Endothelial cell of umbilical vein (primary cell): ENCODE measurements around the gene TSPAN4. TPM values are rescaled to one million over a fixed set of nuclear protein-coding genes. Genes with fewer than 3 reads are reported as not detected.

Experiments used
- BruUV-seq: library from RNA; stranded (reverse); fragments of 400-500 nt; replicated peaks from 2 replicates; lab custom pipeline; 2021; lab: Mats Ljungman, UMichigan
- CTCF ChIA-PET: fragments of 300-600, 350-600 bp; sonication (Branson Sonifier 250); formaldehyde crosslinking; loops from one replicate; lab custom pipeline; 2021; ENCODE audit warnings: antibody characterized with exemption, inconsistent platforms; lab: Charles Lee
- POLR2A ChIA-PET: fragments of 300-600, 350-600 bp; sonication (Branson Sonifier 250); formaldehyde crosslinking; loops from one replicate; lab custom pipeline; 2021; ENCODE audit warnings: antibody characterized with exemption, inconsistent platforms; lab: Charles Lee
- DNase-seq: peaks from one replicate; pipeline ENCODE4 v3.0.0-alpha.2; 2011; ENCODE audit warnings: low read depth, low spot score
- FAIRE-seq: peaks from 2 replicates; lab custom pipeline; 2011; peaks lifted over from hg19 to GRCh38; lab: Jason Lieb, UNC
- H2AFZ ChIP-seq: 2 replicates; pipeline ENCODE4 v1.6.0; 2012; ENCODE audit warnings: low read depth, low read length, control low read depth, inconsistent platforms
- H3K27ac ChIP-seq: 2 replicates; pipeline ENCODE4 v1.5.1; 2011; ENCODE audit warnings: low read depth, mild to moderate bottlenecking, control low read depth, low read length, moderate library complexity; ENCODE audit not compliant: insufficient read depth
- H3K27me3 ChIP-seq, 2 experiments: 2 replicates each; pipeline versions ENCODE4 v1.6.0 to v1.6.1; 2011; ENCODE audit warnings: low read length in 2 of 2, mixed read lengths in 1 of 2; ENCODE audit not compliant: control insufficient read depth in 2 of 2, insufficient read depth in 2 of 2
- H3K36me3 ChIP-seq, 2 experiments: 2 replicates in 1 of 2; 3 replicates in 1 of 2; pipeline ENCODE4 v1.5.1; 2011; ENCODE audit warnings: low read length in 2 of 2, mild to moderate bottlenecking in 1 of 2, moderate library complexity in 1 of 2; ENCODE audit not compliant: control insufficient read depth in 2 of 2, insufficient read depth in 2 of 2; ENCODE audit errors: extremely low read depth in 1 of 2
- H3K4me1 ChIP-seq: 3 replicates; pipeline ENCODE4 v1.5.1; 2011; ENCODE audit warnings: mild to moderate bottlenecking, low read length; ENCODE audit not compliant: control insufficient read depth, insufficient read depth; ENCODE audit errors: extremely low read depth
- H3K4me2 ChIP-seq: 2 replicates; pipeline ENCODE4 v1.6.1; 2011; ENCODE audit warnings: low read length, control low read depth, mixed read lengths; ENCODE audit not compliant: insufficient read depth
- H3K4me3 ChIP-seq, 3 experiments: fragments of 200-600 bp in 1 of 3; sonication (generic), shearing (Covaris generic) in 1 of 3; replicated peaks in 1 of 3; 2 replicates each; pipeline ENCODE4 v1.5.1; 2011 to 2016; ENCODE audit warnings: control low read depth in 3 of 3, low read length in 3 of 3, mild to moderate bottlenecking in 2 of 3, inconsistent platforms in 1 of 3, low read depth in 1 of 3, moderate library complexity in 1 of 3; ENCODE audit not compliant: insufficient read depth in 1 of 3
- H3K79me2 ChIP-seq: 2 replicates; pipeline ENCODE4 v1.6.0; 2012; ENCODE audit warnings: low read length, inconsistent platforms; ENCODE audit not compliant: control insufficient read depth, insufficient read depth
- H3K9ac ChIP-seq: replicated peaks from 2 replicates; pipeline ENCODE3; 2011; ENCODE audit warnings: low read length, control low read depth; ENCODE audit not compliant: insufficient read depth; ENCODE audit errors: extremely low read depth
- H3K9me1 ChIP-seq: replicated peaks from 3 replicates; pipeline ENCODE4 v1.6.0; 2011; ENCODE audit warnings: mild to moderate bottlenecking, low read length; ENCODE audit not compliant: control insufficient read depth, insufficient read depth; ENCODE audit errors: extremely low read depth
- H3K9me3 ChIP-seq: replicated peaks from 2 replicates; pipeline ENCODE4 v1.5.1; 2012; ENCODE audit warnings: low read length, inconsistent platforms; ENCODE audit not compliant: control insufficient read depth, insufficient read depth
- H4K20me1 ChIP-seq: replicated peaks from 2 replicates; pipeline ENCODE3; 2011; ENCODE audit warnings: mild to moderate bottlenecking, low read length; ENCODE audit not compliant: control insufficient read depth, insufficient read depth; ENCODE audit errors: extremely low read depth
- CTCF ChIP-seq, 2 donors: IDR thresholded peaks; 1 replicate in 1 of 2; 2 replicates in 1 of 2; pipeline ENCODE4 v1.5.1; 2011; ENCODE audit warnings: low read length in 2 of 2, mild to moderate bottlenecking in 2 of 2, moderate library complexity in 2 of 2, control low read depth in 1 of 2, inconsistent platforms in 1 of 2, low read depth in 1 of 2; ENCODE audit not compliant: insufficient read depth in 1 of 2; ENCODE audit errors: extremely low read depth in 1 of 2
- EZH2 ChIP-seq: IDR thresholded peaks from 2 replicates; pipeline ENCODE4 v1.6.1; 2012; ENCODE audit warnings: borderline replicate concordance, low read depth, mild to moderate bottlenecking, moderate library complexity, low read length, inconsistent platforms; ENCODE audit not compliant: severe bottlenecking
- FOS ChIP-seq: IDR thresholded peaks from 2 replicates; pipeline ENCODE4 v1.6.1; 2011; ENCODE audit warnings: mild to moderate bottlenecking, low read length, moderate library complexity, borderline replicate concordance; ENCODE audit not compliant: insufficient read depth
- GATA2 ChIP-seq: IDR thresholded peaks from 2 replicates; pipeline ENCODE4 v1.7.0; 2011; ENCODE audit warnings: low read depth, mild to moderate bottlenecking, moderate library complexity, mixed read lengths, low read length; ENCODE audit not compliant: insufficient read length, insufficient read depth
- JUN ChIP-seq: IDR thresholded peaks from 2 replicates; pipeline ENCODE4 v1.6.1; 2011; ENCODE audit warnings: borderline replicate concordance, low read depth; ENCODE audit not compliant: insufficient read length, insufficient read depth
- MYC ChIP-seq: IDR thresholded peaks from one replicate; pipeline ENCODE4 v1.6.1; 2011; ENCODE audit warnings: mild to moderate bottlenecking, low read depth, low read length
- POLR2A ChIP-seq: IDR thresholded peaks from 2 replicates; pipeline ENCODE4 v1.6.1; 2012; ENCODE audit warnings: low read depth, mild to moderate bottlenecking, control low read depth, low read length
- POLR2AphosphoS5 ChIP-seq: IDR thresholded peaks from 2 replicates; pipeline ENCODE4 v1.6.1; 2012; ENCODE audit warnings: low read depth, mild to moderate bottlenecking, control low read depth, low read length, moderate library complexity; ENCODE audit not compliant: insufficient read depth
- dilution Hi-C: fragments of 300-500 bp; cut with MboI; formaldehyde crosslinking; loops from one replicate; pipeline ENCODE4 v1.15.0; 2019; ENCODE audit warnings: low sequenced_read_pairs; ENCODE audit not compliant: extremely low pct_ligation_motif_present
- intact Hi-C: fragments of 100-400 bp; cut with micrococcal nuclease; formaldehyde crosslinking; loops from one replicate; pipeline ENCODE4 v1.10.0; 2022
- polyA plus RNA-seq, 4 experiments: library from polyadenylated mRNA; depleted of rRNA in 3 of 4; stranded (reverse) in 3 of 4; unstranded in 1 of 4; fragments of >200 nt; gene quantifications; 2 replicates each; pipeline versions ENCODE4 v1.2.1 to v1.2.3, GENCODE V29; 2011 to 2012; ENCODE audit warnings: missing spikeins in 1 of 4
- total RNA-seq: library from RNA; stranded (reverse); gene quantifications from 2 replicates; pipeline ENCODE4 v1.2.3, GENCODE V29; 2021
- TF ChIP-seq, protein P1 (sequence below): IDR thresholded peaks from 2 replicates; pipeline ENCODE4 v1.6.1; 2011; ENCODE audit not compliant: insufficient read depth, insufficient read length

Gene TSPAN4
- total and polyA plus RNA-seq, 2 donors (not counting 3 experiments of a cell fraction or from before 2014, with no cell fraction given) = 114 to 199 TPM

DNA sequence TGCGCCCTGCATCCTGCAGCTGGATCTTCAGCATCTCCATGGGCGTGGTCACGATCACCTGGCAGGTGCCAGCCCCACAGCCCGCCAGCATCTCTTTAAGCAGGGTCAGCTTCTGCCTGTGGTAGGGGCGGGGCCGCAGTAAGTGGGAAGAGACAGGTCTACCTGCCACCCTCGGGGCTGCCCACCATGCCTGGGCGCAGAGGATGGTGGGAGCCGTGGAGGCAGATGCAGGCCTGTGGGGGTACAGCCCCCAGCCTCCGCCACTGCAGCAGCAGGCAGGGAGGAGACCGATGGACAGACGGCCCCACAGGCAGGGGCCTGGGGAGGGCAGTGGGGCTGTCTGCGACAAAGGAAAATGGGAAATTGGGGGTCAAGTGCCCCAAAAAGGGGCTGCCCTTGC, 49.8 kb upstream of the TSPAN4 start:
- H3K9ac ChIP-seq = no peak overlapping the region
- H2AFZ ChIP-seq = no peak overlapping the region
- no peaks in the 10 kb centered on the region for H3K9me3 ChIP-seq
- FAIRE-seq (no peak), DNase-seq (no peak)
- ChIA-PET POLR2A (no interaction called here), CTCF (no interaction called here)
- no peaks in the 10 kb centered on the region for H4K20me1 ChIP-seq
- no peak overlapping the region for H3K27ac ChIP-seq
- peaks cover 14% of the 10 kb centered on the region for H3K4me1 ChIP-seq
- dilution Hi-C loops (no loop called here), intact Hi-C loops (no loop called here)
- H3K4me2 ChIP-seq = no peak overlapping the region
- no TSS peak for BruUV-seq
- no peaks in the 10 kb centered on the region for H3K27me3 ChIP-seq
- TF ChIP-seq GATA2 (no peak), EZH2 (no peak), JUN (no peak), FOS (no peak), POLR2AphosphoS5 (no peak), POLR2A (no peak), MYC (no peak), CTCF (IDR thresholded peaks at IDR 0.05; ENCODE audit: extremely low read depth in 1 of 2, insufficient read depth in 1 of 2, low read depth in 1 of 2, low read length in 2 of 2) (no peak)
- TF ChIP-seq, protein P1, sequence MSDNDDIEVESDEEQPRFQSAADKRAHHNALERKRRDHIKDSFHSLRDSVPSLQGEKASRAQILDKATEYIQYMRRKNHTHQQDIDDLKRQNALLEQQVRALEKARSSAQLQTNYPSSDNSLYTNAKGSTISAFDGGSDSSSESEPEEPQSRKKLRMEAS = no peak
- peaks cover 11% of the 10 kb centered on the region for H3K79me2 ChIP-seq
- H3K9me1 ChIP-seq = no peaks in the 10 kb centered on the region
- H3K4me3 ChIP-seq = no peak overlapping the region
- H3K36me3 ChIP-seq = no peaks in the 10 kb centered on the region
